Stimulated activated CD4-positive, alpha-beta T cell treated with anti-CD3 and anti-CD28 coated beads, Interleukin-15, amount 100 ng/mL, for 1 hour (primary cell): ENCODE results near the gene NDUFB1.

Experiments
- DNase-seq, 2 donors: peaks; one replicate each; pipeline ENCODE4 v3.0.0-alpha.2; 2020; ENCODE audit warnings: low read depth in 1 of 2, low spot score in 1 of 2

Gene NDUFB1

DNA sequence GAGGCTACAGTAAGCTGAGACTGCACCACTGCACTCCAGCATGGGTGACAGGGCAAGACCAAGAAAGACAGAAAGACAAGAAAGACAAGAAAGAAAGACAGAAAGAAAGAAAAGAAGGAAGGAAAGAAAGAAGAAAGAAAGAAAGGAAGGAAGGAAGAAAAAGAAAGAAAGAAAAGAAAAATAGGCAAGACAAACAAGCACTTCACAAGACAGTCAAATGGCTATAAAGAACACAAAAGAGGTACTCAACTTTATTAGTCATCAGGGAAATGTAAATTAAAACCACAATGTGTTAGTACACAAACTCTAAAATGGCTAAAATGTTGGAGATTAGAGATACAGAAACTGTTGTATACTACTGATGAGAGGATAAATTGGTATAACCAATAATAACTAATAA is 21.7 kb downstream of the NDUFB1 start:
- DNase-seq, result no peak

DNA sequence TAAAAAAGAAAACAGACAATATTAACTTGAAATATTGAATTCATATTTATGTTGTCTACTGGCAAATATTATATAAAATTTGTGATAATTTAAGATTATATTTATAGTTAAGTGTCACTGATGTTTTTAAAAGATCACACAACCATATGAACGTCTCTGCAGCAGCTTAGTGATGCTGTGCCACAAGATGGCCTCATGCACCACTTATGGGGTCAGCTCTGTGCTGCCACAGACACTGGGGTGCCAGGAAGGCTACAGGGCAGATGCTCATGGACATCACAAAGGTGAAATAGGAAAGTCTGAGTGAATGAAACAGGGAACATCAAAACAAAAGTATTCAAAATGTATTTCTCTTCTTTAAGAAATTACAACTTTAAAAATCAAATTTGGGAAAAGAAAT is 28.2 kb downstream of the NDUFB1 start:
- DNase-seq, result no peak

DNA sequence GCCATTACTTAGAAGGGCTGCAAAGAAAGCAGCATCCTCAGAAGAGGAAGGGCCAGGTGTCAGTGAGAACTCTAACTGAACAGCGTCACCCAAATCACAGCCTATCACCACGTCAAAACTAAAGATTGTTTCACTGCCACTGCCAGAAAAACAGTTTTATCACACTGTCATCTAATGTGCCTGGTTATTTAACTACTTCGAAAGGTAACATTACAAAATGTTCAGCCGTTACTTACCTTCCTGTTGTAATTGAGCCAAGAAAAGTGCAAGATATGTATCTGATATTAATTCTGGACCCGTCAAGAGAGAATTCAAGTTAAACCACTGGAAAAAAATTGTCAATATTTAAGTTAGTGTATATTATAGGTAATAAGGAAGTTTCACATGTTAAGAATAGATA is 33.0 kb downstream of the NDUFB1 start:
- DNase-seq, result no peak

DNA sequence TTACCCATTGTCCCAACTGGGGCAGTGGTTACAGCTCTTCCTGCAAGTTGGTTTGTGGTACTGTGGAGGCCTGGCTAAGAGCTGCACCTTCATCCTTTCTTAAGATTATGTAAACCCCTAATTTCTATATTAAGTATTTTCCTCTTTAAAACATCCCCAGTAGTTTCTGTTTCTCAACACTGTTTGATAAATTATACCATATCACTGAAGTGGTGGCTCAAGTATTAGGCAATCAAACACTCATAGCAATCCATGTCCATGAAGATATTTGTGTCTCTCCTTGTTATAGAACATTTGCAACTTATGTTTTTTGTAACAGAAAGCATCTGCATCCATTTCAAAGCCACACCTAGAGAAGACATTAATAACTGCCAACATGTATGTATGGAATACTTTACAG is 47.0 kb downstream of the NDUFB1 start:
- no peak for DNase-seq
